ENCODE measurements around the gene DNAI4. TPM values are rescaled to one million over a fixed set of nuclear protein-coding genes. Genes with fewer than 3 reads are reported as not detected.

DNAI4 gene
- total and polyA plus RNA-seq, 2 of the 4 experiments (the other 2 are of a cell fraction): 0.63 to 1.6 TPM

DNA sequence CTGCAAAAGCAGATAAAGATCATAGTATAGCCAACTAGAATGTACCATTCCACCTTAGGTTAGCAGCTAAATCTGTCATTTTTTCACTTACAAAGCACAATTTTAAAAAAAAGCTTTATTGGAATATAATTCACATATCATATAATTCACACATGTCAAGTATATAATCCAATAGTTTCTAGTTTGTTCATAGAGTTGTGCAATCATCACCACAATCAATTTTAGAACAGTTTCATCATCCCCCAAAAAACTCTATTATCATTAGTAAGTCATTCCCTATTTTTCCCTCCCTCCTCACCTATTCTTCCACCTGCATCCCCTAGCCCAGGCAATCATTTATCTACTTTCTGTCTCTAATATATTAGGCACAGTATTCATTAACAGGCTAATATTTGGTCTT, 91.5 kb downstream of the DNAI4 start:
- H3K9ac ChIP-seq (ENCODE audit: low read depth, low read length): no peak overlapping the region
- H3K27ac ChIP-seq (ENCODE audit: insufficient read depth, low read length): no peak overlapping the region
- H2AK9ac ChIP-seq (replicated peaks; ENCODE audit: low read depth, low read length, poor library complexity): no peak overlapping the region
- no peak overlapping the region for H2BK5ac ChIP-seq (ENCODE audit: low read depth, low read length, poor library complexity, severe bottlenecking)
- H2BK20ac ChIP-seq (ENCODE audit: low read depth, low read length): no peak overlapping the region
- ChIA-PET POLR2A (ENCODE audit: unreplicated experiment) (no interaction called here), CTCF (no interaction called here)
- no peak overlapping the region for H2AFZ ChIP-seq (replicated peaks; ENCODE audit: low read length, poor library complexity)
- H3K4me2 ChIP-seq (ENCODE audit: low read depth, low read length): no peak overlapping the region
- no peak overlapping the region for H4K5ac ChIP-seq (ENCODE audit: low read depth, low read length)
- H4K91ac ChIP-seq (ENCODE audit: insufficient read depth, low read depth, low read length): no peak overlapping the region
- BruUV-seq (replicated peaks): no TSS peak
- no peaks in the 10 kb centered on the region for H3K79me1 ChIP-seq (ENCODE audit: low read depth in 1 of 2, low read length in 2 of 2)
- no peak overlapping the region for H2BK15ac ChIP-seq (ENCODE audit: low read depth, low read length)
- H2BK120ac ChIP-seq (ENCODE audit: low read depth, low read length): no peak overlapping the region
- H3K4me3 ChIP-seq (ENCODE audit: insufficient read depth, low read depth, low read length): no peak overlapping the region
- H3K4me1 ChIP-seq (ENCODE audit: control insufficient read depth, insufficient read depth, low read length): no peaks in the 10 kb centered on the region
- in situ Hi-C loops (cut with MboI; ENCODE audit: low sequenced_read_pairs) (no loop called here), intact Hi-C loops (cut with micrococcal nuclease) (no loop called here), dilution Hi-C loops (cut with HindIII; ENCODE audit: low sequenced_read_pairs, unreplicated experiment) (no loop called here)
- no peaks in the 10 kb centered on the region for H3K36me3 ChIP-seq (ENCODE audit: control insufficient read depth, insufficient read depth, low read length)
- H4K20me1 ChIP-seq (ENCODE audit: insufficient read depth, low read length): no peaks in the 10 kb centered on the region
- no peak overlapping the region for H3K18ac ChIP-seq (ENCODE audit: low read depth, low read length)
- H3K27me3 ChIP-seq (ENCODE audit: control insufficient read depth, insufficient read depth, low read length): no peaks in the 10 kb centered on the region
- TF ChIP-seq CEBPB (IDR thresholded peaks at IDR 0.05; ENCODE audit: low read depth, low read length) (peak; percentile 53), CHD1 (IDR thresholded peaks at IDR 0.05; ENCODE audit: low read depth, low read length) (no peak), MAZ (IDR thresholded peaks at IDR 0.05; ENCODE audit: borderline replicate concordance, low read depth, low read length) (no peak)
- H4K8ac ChIP-seq (ENCODE audit: low read depth in 2 of 2, low read length in 2 of 2): no peak overlapping the region
- H3K9me1 ChIP-seq (ENCODE audit: insufficient read depth, low read length): no peaks in the 10 kb centered on the region
- no peak overlapping the region for H2AK5ac ChIP-seq (ENCODE audit: low read depth, low read length)
- H3K14ac ChIP-seq (replicated peaks; ENCODE audit: low read depth, low read length): no peak overlapping the region
- H3K56ac ChIP-seq (ENCODE audit: extremely low read depth, insufficient read depth, low read length): no peak overlapping the region
- no peaks in the 10 kb centered on the region for H3K9me3 ChIP-seq (ENCODE audit: control insufficient read depth, insufficient read depth, low read length)
- H3K4ac ChIP-seq (ENCODE audit: low read depth, low read length): no peak overlapping the region
- H3K23ac ChIP-seq (ENCODE audit: low read depth, low read length): no peak overlapping the region
- ATAC-seq (ENCODE audit: low read depth) (no peak), DNase-seq (no peak)

Measured in IMR-90 (cell line).